Measurements from ENCODE around the gene FAM3A.

GRCh38 chrX:154495472-154495922, 20.5 kb downstream of the FAM3A start:
- no peak for TF ChIP-seq EZH2 (IDR thresholded peaks at IDR 0.05; ENCODE audit: borderline replicate concordance, low read length)
- TF ChIP-seq, protein P1, sequence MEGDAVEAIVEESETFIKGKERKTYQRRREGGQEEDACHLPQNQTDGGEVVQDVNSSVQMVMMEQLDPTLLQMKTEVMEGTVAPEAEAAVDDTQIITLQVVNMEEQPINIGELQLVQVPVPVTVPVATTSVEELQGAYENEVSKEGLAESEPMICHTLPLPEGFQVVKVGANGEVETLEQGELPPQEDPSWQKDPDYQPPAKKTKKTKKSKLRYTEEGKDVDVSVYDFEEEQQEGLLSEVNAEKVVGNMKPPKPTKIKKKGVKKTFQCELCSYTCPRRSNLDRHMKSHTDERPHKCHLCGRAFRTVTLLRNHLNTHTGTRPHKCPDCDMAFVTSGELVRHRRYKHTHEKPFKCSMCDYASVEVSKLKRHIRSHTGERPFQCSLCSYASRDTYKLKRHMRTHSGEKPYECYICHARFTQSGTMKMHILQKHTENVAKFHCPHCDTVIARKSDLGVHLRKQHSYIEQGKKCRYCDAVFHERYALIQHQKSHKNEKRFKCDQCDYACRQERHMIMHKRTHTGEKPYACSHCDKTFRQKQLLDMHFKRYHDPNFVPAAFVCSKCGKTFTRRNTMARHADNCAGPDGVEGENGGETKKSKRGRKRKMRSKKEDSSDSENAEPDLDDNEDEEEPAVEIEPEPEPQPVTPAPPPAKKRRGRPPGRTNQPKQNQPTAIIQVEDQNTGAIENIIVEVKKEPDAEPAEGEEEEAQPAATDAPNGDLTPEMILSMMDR (IDR thresholded peaks at IDR 0.05; ENCODE audit: low read length) = no peak

Data from OCI-LY1 (cell line).